Bronchial epithelial cell (primary cell): ENCODE measurements around the gene MYOM3. TPM values are rescaled to one million over a fixed set of nuclear protein-coding genes. Genes with fewer than 3 reads are reported as not detected.

ENCODE experiments used
- DNase-seq: peaks from one replicate; pipeline ENCODE4 v3.0.0-alpha.2; 2010; ENCODE audit warnings: low read depth
- FAIRE-seq: peaks from 2 replicates; lab custom pipeline; 2011; peaks lifted over from hg19 to GRCh38; lab: Jason Lieb, UNC
- H3K27me3 ChIP-seq: 2 replicates; pipeline ENCODE4 v1.5.1; 2011; ENCODE audit warnings: low read length; ENCODE audit not compliant: control insufficient read depth, insufficient read depth
- H3K36me3 ChIP-seq: 2 replicates; pipeline ENCODE4 v1.5.1; 2011; ENCODE audit warnings: low read length; ENCODE audit not compliant: control insufficient read depth, insufficient read depth
- H3K4me3 ChIP-seq: 2 replicates; pipeline ENCODE4 v1.5.1; 2011; ENCODE audit warnings: mild to moderate bottlenecking, low read depth, low read length, control low read depth
- CTCF ChIP-seq: IDR thresholded peaks from 2 replicates; pipeline ENCODE4 v1.5.1; 2011; ENCODE audit warnings: mild to moderate bottlenecking, moderate library complexity, low read length, control low read depth, inconsistent platforms; ENCODE audit not compliant: insufficient read depth, severe bottlenecking
- total RNA-seq: library from RNA; depleted of rRNA; stranded (reverse); fragments of >200 nt; gene quantifications from 2 replicates; pipeline ENCODE4 v1.2.1, GENCODE V29; 2014

Gene MYOM3
- total RNA-seq, 1 donor from 2014 or later = under 0.01 TPM

- Histone ChIP-seq H3K36me3 (no peaks in the 10 kb centered on the region), H3K27me3 (no peaks in the 10 kb centered on the region), H3K4me3 (no peak overlapping the region)
- DNase-seq (no peak), FAIRE-seq (peak; percentile 7)
- no peak for TF ChIP-seq CTCF
Measured at GRCh38 chr1:24077278-24077978, 34.5 kb downstream of the MYOM3 start.

- FAIRE-seq = no peak
- Histone ChIP-seq H3K4me3 (no peak overlapping the region), H3K27me3 (no peaks in the 10 kb centered on the region), H3K36me3 (no peaks in the 10 kb centered on the region)
- no peak for TF ChIP-seq CTCF
- DNase-seq = no peak
Measured at GRCh38 chr1:24075946-24076345, 36.0 kb downstream of the MYOM3 start.

DNA sequence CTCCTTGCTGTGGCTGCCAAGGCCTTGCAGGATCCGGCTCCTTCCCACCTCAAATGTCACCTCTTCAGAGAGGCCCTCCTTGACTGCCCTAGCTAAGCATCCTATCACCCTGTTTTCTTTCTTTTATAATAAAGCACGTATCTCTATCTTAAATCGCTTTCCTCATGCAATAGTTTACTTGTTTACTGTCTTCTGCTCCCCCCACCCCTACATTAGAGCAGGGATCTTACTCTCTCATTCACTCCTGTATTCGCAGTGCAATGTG lies 36.4 kb downstream of the MYOM3 start:
- FAIRE-seq = no peak

DNA sequence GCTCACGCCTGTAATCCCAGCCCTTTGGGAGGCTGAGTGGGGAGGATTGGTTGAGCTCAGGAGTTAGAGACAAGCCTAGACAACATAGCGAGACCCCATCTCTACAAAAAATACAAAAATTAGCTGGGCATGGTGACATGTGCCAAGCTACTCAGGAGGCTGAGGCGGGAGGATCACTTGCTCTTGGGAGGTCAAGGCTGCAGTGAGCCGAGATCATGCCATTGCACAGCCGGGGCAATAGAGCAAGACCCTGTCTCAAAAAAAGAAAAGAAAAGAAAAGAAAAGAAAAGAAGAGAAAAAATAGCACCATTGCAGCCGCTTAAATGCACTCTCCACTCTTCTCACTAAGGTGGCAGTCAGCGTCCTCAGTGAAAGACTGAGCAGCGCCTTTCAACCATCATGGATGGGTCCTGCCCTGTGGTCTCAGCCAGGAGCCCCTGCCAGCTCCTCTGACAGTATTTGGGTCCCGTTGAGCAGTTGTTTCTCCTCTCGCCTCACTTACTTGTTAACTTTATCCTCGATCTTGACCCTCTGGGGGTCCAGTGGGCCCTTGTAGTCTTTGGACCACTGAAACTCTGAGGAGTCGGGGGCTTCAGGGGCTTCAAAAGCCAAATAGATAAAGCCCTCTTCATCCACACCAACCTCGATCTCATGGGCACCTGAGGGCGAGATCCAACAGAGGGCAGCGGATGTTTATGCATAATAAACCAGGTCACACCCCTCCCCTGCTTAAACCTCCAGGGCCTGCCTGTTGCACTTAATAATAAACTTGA lies 36.9 kb downstream of the MYOM3 start:
- FAIRE-seq (no peak), DNase-seq (no peak)
- Histone ChIP-seq H3K36me3 (no peaks in the 10 kb centered on the region), H3K27me3 (no peaks in the 10 kb centered on the region), H3K4me3 (no peak overlapping the region)
- TF ChIP-seq CTCF = no peak

More for the DNA sequence above, 36.4 kb downstream of the MYOM3 start:
- Histone ChIP-seq H3K36me3 (no peaks in the 10 kb centered on the region), H3K27me3 (no peaks in the 10 kb centered on the region), H3K4me3 (no peak overlapping the region)
- TF ChIP-seq CTCF = no peak
- no peak for DNase-seq

DNA sequence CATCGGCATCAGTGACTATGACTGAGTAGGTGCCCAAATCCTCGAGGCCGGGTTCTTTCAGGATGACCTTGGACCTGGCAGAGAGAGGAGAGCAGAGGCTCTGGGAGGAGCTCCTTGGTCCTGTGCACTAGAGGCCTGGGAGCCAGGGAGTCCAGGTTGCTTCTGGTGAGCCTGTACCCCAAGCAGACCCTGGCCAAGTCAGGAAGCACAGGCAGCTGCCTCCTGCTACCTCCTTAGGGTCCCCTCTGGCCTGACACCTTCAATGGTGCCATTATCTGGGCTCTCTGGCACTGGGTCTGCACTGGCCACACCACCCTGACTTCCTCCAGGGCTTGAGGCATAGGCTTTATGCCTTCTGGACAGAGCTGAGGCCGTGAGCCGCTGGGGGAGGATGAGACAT lies 37.7 kb downstream of the MYOM3 start:
- H3K4me3 ChIP-seq = no peak overlapping the region
- TF ChIP-seq CTCF = no peak
- H3K27me3 ChIP-seq = no peaks in the 10 kb centered on the region
- no peaks in the 10 kb centered on the region for H3K36me3 ChIP-seq
- FAIRE-seq = no peak
- no peak for DNase-seq
